Measurements from ENCODE around the gene VSX2. TPM values are rescaled to one million over a fixed set of nuclear protein-coding genes. Genes with fewer than 3 reads are reported as not detected.

VSX2 gene
- total RNA-seq, 1 experiment from 2014 or later, result not detected

DNA sequence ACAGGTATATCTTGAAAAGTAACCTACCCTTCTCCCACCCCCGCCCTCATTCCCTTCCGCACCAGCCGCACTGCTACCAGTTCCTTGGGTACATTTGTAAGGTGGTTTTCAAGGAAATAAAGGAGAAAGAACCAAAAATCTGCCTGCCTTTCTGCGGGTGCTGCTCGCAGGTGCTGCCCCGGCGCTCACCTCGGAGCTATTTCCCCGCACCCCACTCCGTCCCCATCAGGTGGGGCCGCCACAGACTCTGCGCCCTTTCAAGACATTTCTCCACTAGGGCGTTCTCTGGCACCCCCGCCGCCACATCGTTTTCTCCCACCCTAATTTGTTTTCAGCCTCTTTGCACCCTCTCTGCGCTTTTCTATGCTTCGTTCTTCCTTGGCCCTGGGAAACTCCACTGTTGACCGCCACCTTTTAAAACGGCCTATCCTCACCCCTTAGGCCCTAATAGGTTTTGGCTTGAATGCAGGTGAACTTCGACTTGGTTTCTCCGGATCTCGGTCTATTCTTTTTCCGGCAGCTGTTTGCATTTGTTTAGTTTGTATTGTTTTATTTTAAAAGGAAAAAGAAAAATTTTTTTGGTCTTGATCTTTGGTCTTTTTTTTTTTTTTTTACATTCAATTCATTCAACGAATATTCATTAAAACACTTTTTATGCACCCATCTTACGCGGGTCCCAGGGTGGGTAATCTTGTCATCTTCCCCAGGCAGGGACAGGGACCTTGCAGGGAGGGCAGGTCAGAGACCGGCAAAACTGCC is 3.0 kb downstream of the VSX2 start:
- H2AFZ ChIP-seq (ENCODE audit: low read length), result no peak overlapping the region
- peaks cover 6% of the 10 kb centered on the region; the same call in 1 of the 2 replicates for H3K4me1 ChIP-seq (ENCODE audit: insufficient read depth, low read length)
- TF ChIP-seq, protein P1, sequence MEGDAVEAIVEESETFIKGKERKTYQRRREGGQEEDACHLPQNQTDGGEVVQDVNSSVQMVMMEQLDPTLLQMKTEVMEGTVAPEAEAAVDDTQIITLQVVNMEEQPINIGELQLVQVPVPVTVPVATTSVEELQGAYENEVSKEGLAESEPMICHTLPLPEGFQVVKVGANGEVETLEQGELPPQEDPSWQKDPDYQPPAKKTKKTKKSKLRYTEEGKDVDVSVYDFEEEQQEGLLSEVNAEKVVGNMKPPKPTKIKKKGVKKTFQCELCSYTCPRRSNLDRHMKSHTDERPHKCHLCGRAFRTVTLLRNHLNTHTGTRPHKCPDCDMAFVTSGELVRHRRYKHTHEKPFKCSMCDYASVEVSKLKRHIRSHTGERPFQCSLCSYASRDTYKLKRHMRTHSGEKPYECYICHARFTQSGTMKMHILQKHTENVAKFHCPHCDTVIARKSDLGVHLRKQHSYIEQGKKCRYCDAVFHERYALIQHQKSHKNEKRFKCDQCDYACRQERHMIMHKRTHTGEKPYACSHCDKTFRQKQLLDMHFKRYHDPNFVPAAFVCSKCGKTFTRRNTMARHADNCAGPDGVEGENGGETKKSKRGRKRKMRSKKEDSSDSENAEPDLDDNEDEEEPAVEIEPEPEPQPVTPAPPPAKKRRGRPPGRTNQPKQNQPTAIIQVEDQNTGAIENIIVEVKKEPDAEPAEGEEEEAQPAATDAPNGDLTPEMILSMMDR (conservative IDR thresholded peaks at IDR 0.05), result no peak
- no peak overlapping the region for H3K4ac ChIP-seq (ENCODE audit: low read depth, low read length)
- H3K56ac ChIP-seq (ENCODE audit: insufficient read length, low read depth, low read length), result no peak overlapping the region
- H4K8ac ChIP-seq (replicated peaks; ENCODE audit: insufficient read length, low read depth, low read length), result no peak overlapping the region
- Mint-ChIP-seq H3K9me3 (no peaks in the 10 kb centered on the region; a peak in 2 of 5 replicates), H3K27ac (no peak overlapping the region), H3K4me3 (peak overlapping the region; percentile 18 to 80; a peak in 4 of 5 replicates), H3K36me3 (ENCODE audit: insufficient read depth in 1 of 3, low read depth in 3 of 3) (no peaks in the 10 kb centered on the region; a peak in 1 of 7 replicates), H3K4me1 (peaks cover 38 to 66% of the 10 kb centered on the region in 2 experiments), H3K27me3 (ENCODE audit: low read depth) (peaks cover 100% of the 10 kb centered on the region)
- H4K20me1 ChIP-seq (ENCODE audit: control insufficient read depth, insufficient read depth, insufficient read length), result no peaks in the 10 kb centered on the region
- H3T11ph ChIP-seq (ENCODE audit: low read length), result no peak overlapping the region
- no peak overlapping the region for H2BK120ac ChIP-seq (ENCODE audit: low read depth, low read length, poor library complexity, severe bottlenecking)
- H3K27ac ChIP-seq (ENCODE audit: insufficient read length, low read depth, low read length), result no peak overlapping the region
- no CpG with 5 or more reads among the region's 28 CpGs for WGBS (ENCODE audit: extremely low coverage, insufficient read length, low lambda C conversion rate)
- H2BK15ac ChIP-seq (ENCODE audit: low read depth, low read length), result no peak overlapping the region
- H2BK20ac ChIP-seq (ENCODE audit: low read depth, low read length, poor library complexity, severe bottlenecking), result no peak overlapping the region
- no peaks in the 10 kb centered on the region for H3K9me3 ChIP-seq (ENCODE audit: control insufficient read depth, low read depth, low read length)
- no peak overlapping the region for H4K91ac ChIP-seq (ENCODE audit: insufficient read length, low read depth, low read length)
- H3K9ac ChIP-seq (ENCODE audit: extremely low read depth, insufficient read length, low read length), result no peak overlapping the region
- no peak overlapping the region for H4K5ac ChIP-seq (ENCODE audit: insufficient read length, low read depth, low read length)
- H3K23me2 ChIP-seq (ENCODE audit: insufficient read length, low read depth, low read length, poor library complexity, severe bottlenecking), result peaks cover 21% of the 10 kb centered on the region
- H3K23ac ChIP-seq (ENCODE audit: insufficient read length, low read depth, low read length), result no peak overlapping the region
- no peak overlapping the region for H2AK5ac ChIP-seq (ENCODE audit: insufficient read length, low read length)
- no peak overlapping the region for H2BK12ac ChIP-seq (ENCODE audit: insufficient read length, low read depth, low read length)
- H3K79me1 ChIP-seq (ENCODE audit: insufficient read depth, low read depth, low read length, poor library complexity, severe bottlenecking), result no peaks in the 10 kb centered on the region
- no peak for DNase-seq
- no peak overlapping the region for H3K18ac ChIP-seq (ENCODE audit: insufficient read length, low read depth, low read length)
- H3K4me2 ChIP-seq (ENCODE audit: insufficient read depth, insufficient read length, low read length), result peak overlapping the region; percentile 73
- H3K14ac ChIP-seq (ENCODE audit: insufficient read depth, low read length), result no peak overlapping the region
- no peak overlapping the region for H2BK5ac ChIP-seq (ENCODE audit: insufficient read length, low read length)
- H3K79me2 ChIP-seq (ENCODE audit: insufficient read depth, low read length), result no peaks in the 10 kb centered on the region
- H3K27me3 ChIP-seq (ENCODE audit: insufficient read depth, low read length), result peaks cover 64% of the 10 kb centered on the region

Measured in H9 (cell line).